Fibroblast of villous mesenchyme (primary cell): ENCODE measurements around the gene CMIP. TPM values are rescaled to one million over a fixed set of nuclear protein-coding genes. Genes with fewer than 3 reads are reported as not detected.

ENCODE experiments used
- DNase-seq: peaks from one replicate; pipeline ENCODE4 v3.0.0-alpha.2; 2010; ENCODE audit warnings: low read depth
- H3K4me3 ChIP-seq: 2 replicates; pipeline ENCODE4 v1.5.1; 2011; ENCODE audit warnings: low read depth, mild to moderate bottlenecking, low read length
- CTCF ChIP-seq: IDR thresholded peaks from 2 replicates; pipeline ENCODE4 v1.5.1; 2012; ENCODE audit warnings: low read depth, mild to moderate bottlenecking, low read length; ENCODE audit not compliant: insufficient read depth
- total RNA-seq: library from RNA; depleted of rRNA; stranded (reverse); fragments of >200 nt; gene quantifications from 2 replicates; pipeline ENCODE4 v1.2.3, GENCODE V29; 2012

Gene CMIP
- total RNA-seq, 1 donor: 7.8 TPM

DNA sequence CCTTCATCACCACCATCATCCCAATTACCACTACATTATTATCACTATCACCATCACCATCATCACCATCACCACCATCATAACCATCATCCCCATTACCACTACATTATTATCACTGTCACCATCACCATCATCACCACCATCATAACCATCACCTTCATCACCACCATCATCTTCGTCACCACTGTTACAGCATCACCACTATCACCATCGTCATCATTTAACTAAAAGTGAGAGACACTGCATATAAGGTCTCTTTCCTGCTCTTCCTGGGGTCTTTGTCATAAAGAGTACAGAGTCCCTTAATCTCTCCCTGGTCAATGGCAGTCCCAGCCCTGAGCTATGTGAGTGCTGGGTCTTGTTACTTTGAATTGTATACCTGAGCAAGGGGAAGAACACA lies 133.5 kb downstream of the CMIP start:
- no peak for DNase-seq
- no peak overlapping the region for H3K4me3 ChIP-seq
- no peak for TF ChIP-seq CTCF

- no peak for DNase-seq
- H3K4me3 ChIP-seq: no peak overlapping the region
- no peak for TF ChIP-seq CTCF
Observed at GRCh38 chr16:81578636-81579413, 134.2 kb downstream of the CMIP start.

DNA sequence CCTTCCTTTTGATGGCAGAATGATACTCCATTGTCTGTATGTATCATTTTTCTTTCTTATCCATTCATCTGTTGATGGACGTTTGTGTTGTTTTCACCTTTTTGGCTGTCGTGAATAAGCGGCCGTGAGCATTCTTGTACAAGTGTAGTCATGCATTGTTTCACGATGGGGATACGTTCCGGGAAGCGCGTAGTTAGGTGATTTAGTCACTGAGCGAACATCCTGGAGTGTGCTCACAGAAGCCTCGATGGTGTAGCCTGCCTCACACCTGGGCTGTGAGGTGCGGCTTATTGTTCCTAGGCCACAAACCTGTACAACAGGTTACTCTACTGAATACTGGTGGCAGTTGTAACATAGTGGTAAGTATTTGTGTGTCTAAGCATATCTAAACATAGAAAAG lies 136.5 kb downstream of the CMIP start:
- DNase-seq: no peak
- no peak for TF ChIP-seq CTCF
- no peak overlapping the region for H3K4me3 ChIP-seq

DNA sequence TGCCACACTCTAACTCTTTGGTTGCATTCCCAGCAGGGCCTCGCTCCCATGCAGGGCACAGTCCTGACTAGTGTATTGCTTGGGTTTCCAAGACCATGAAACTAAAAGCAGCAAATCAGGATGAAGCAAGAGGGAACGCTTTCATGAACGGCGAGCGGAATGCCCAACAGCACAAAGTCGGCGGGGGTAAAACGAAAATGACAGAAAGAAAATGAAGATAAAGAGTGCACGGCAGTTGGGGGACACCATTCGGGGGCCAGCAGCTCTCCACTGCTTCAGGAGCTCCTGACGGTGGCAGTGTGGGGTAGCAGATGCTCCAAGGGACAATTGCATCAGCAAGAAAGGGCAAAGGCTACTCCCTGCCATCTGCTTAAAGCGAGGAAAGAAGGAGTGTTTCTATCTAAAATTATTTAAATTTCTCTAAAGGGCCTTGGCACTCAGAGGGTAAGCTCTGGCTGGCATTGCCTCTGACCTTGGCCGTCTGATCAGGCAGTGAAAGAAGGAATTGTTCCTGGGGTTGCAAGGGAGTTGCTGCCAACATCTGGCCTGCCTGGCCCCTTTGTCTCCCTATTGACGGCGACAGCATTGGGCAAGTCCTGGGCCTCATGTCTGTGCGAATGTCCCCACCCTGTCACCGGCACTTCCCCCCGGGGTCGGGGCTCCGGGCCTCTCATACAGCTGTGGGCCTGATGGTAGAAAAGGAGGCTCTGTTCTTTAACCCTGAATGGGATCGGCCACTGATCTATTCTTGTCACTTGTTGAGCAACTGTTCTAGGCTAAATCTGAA lies 138.2 kb downstream of the CMIP start:
- no peak overlapping the region for H3K4me3 ChIP-seq
- peak; percentile 28 for TF ChIP-seq CTCF
- DNase-seq: peak; percentile 30

- no peak overlapping the region for H3K4me3 ChIP-seq
- no peak for DNase-seq
- no peak for TF ChIP-seq CTCF
Observed at GRCh38 chr16:81583893-81584631, 139.5 kb downstream of the CMIP start.

DNA sequence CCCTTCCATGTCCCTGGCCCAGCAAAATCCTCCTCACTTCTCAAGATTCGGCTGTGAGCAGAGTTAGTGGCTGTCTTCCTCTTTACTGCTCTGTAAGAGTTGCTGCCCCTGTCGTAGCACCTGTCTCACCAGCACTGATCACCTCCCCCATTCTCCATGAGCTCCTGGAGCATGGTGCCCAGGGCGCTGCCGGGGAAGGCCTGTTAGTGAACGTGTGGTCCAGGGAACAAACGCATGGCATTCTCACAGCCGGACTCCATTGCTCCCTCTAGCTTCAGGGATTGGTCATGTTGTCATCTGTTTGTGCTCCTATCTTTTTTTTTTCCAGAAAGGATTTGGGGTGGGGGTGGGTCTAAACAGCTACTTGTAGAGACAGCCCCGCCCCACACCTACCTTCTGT lies 141.2 kb downstream of the CMIP start:
- TF ChIP-seq CTCF: peak; percentile 40
- H3K4me3 ChIP-seq: no peak overlapping the region
- DNase-seq: no peak
